Renal pelvis (tissue), 4 donors: ENCODE measurements around the gene KDM1A. TPM values are rescaled to one million over a fixed set of nuclear protein-coding genes. Genes with fewer than 3 reads are reported as not detected.
A peak's percentile ranks its signal among the peaks of the same experiment; 100 is the strongest.

ENCODE experiments used
- DNase-seq: peaks from one replicate; pipeline ENCODE4 v3.0.0-alpha.2; 2013
- polyA plus RNA-seq, 3 donors: library from polyadenylated mRNA; unstranded; fragments of 120-200 nt; gene quantifications; one replicate each; pipeline ENCODE4 v1.2.1, GENCODE V29; 2013; ENCODE audit not compliant: insufficient read length in 3 of 3

KDM1A gene
- polyA plus RNA-seq, 3 donors = 132 to 143 (median 135) TPM

- no peak for DNase-seq
Observed at GRCh38 chr1:23051290-23051909, 32.1 kb downstream of the KDM1A start.

- no peak for DNase-seq
Observed at GRCh38 chr1:23057301-23057700, 38.0 kb downstream of the KDM1A start.

GRCh38 chr1:23062271-23062670 lies 43.0 kb downstream of the KDM1A start:
- no peak for DNase-seq

- no peak for DNase-seq
Observed at GRCh38 chr1:23065385-23065784, 46.1 kb downstream of the KDM1A start.

GRCh38 chr1:23066075-23066474 lies 46.8 kb downstream of the KDM1A start:
- DNase-seq = no peak

- DNase-seq = no peak
Observed at GRCh38 chr1:23069149-23069548, 49.9 kb downstream of the KDM1A start.

- no peak for DNase-seq
Observed at GRCh38 chr1:23069675-23070074, 50.4 kb downstream of the KDM1A start.

GRCh38 chr1:23074012-23074411 lies 54.7 kb downstream of the KDM1A start:
- no peak for DNase-seq

- no peak for DNase-seq
Observed at GRCh38 chr1:23079025-23079424, 59.8 kb downstream of the KDM1A start.

- DNase-seq = no peak
Observed at GRCh38 chr1:23080885-23081284, 61.6 kb downstream of the KDM1A start.

- DNase-seq = no peak
Observed at GRCh38 chr1:23081376-23081775, 62.1 kb downstream of the KDM1A start.

GRCh38 chr1:23083714-23084480 lies 64.6 kb downstream of the KDM1A start:
- no peak for DNase-seq

- DNase-seq = no peak
Observed at GRCh38 chr1:23084880-23085279, 65.6 kb downstream of the KDM1A start.

- DNase-seq = no peak
Observed at GRCh38 chr1:23085696-23086095, 66.4 kb downstream of the KDM1A start.

GRCh38 chr1:23088027-23088426 lies 68.8 kb downstream of the KDM1A start:
- DNase-seq = no peak

GRCh38 chr1:23090056-23090455 lies 70.8 kb downstream of the KDM1A start:
- no peak for DNase-seq

- DNase-seq = no peak
Observed at GRCh38 chr1:23091545-23091944, 72.3 kb downstream of the KDM1A start.

- no peak for DNase-seq
Observed at GRCh38 chr1:23092447-23092846, 73.2 kb downstream of the KDM1A start.

- no peak for DNase-seq
Observed at GRCh38 chr1:23097316-23097715, 78.0 kb downstream of the KDM1A start.

GRCh38 chr1:23098463-23099170 lies 79.3 kb downstream of the KDM1A start:
- DNase-seq = peak; percentile 61

GRCh38 chr1:23099171-23099536 lies 79.9 kb downstream of the KDM1A start:
- no peak for DNase-seq

GRCh38 chr1:23100074-23100748 lies 80.9 kb downstream of the KDM1A start:
- DNase-seq = no peak
